MM.1S (cell line): Measurements from ENCODE around the gene KIDINS220.

Experiments
- DNase-seq: peaks from one replicate; pipeline ENCODE4 v3.0.0-alpha.2; 2015
- H2AFZ ChIP-seq: fragments of 300-600 bp; sonication (generic); 2 replicates; pipeline ENCODE4 v1.6.0; 2016; ENCODE audit warnings: antibody characterized with exemption, low read length
- H3F3A ChIP-seq: fragments of 300-600 bp; sonication (generic); 2 replicates; pipeline ENCODE4 v1.6.1; 2016; ENCODE audit warnings: mild to moderate bottlenecking, antibody characterized with exemption, low read length, moderate library complexity, mixed read lengths; ENCODE audit not compliant: insufficient read depth
- H3K27ac ChIP-seq: fragments of 300-600 bp; sonication (generic); 2 replicates; pipeline ENCODE4 v1.5.1; 2016; ENCODE audit warnings: mild to moderate bottlenecking, low read length
- H3K27me3 ChIP-seq: fragments of 300-600 bp; sonication (generic); replicated peaks from 2 replicates; pipeline ENCODE4 v1.6.0; 2016; ENCODE audit warnings: low read length; ENCODE audit not compliant: insufficient read depth
- H3K36me3 ChIP-seq: fragments of 300-600 bp; sonication (generic); replicated peaks from 2 replicates; pipeline ENCODE4 v1.6.1; 2016; ENCODE audit warnings: mild to moderate bottlenecking, low read length, mixed read lengths; ENCODE audit not compliant: insufficient read depth
- H3K4me1 ChIP-seq: fragments of 300-600 bp; sonication (generic); 2 replicates; pipeline ENCODE4 v1.6.1; 2016; ENCODE audit warnings: low read length, mixed read lengths
- H3K4me2 ChIP-seq: fragments of 300-600 bp; sonication (generic); 2 replicates; pipeline ENCODE4 v1.6.0; 2016; ENCODE audit warnings: low read depth, low read length
- H3K4me3 ChIP-seq: fragments of 300-600 bp; sonication (generic); 2 replicates; pipeline ENCODE4 v1.5.1; 2016; ENCODE audit warnings: low read length, mixed read lengths
- H3K79me2 ChIP-seq: fragments of 300-600 bp; sonication (generic); 2 replicates; pipeline ENCODE4 v1.6.1; 2016; ENCODE audit warnings: mixed run types, low read length, mixed read lengths
- H3K9ac ChIP-seq: fragments of 300-600 bp; sonication (generic); 2 replicates; pipeline ENCODE4 v1.6.1; 2016; ENCODE audit warnings: low read length, mixed read lengths
- H3K9me2 ChIP-seq: fragments of 300-600 bp; sonication (generic); replicated peaks from 2 replicates; pipeline ENCODE4 v1.6.1; 2016; ENCODE audit warnings: mild to moderate bottlenecking, low read length, mixed read lengths; ENCODE audit not compliant: insufficient read depth
- H3K9me3 ChIP-seq: fragments of 300-600 bp; sonication (generic); replicated peaks from 2 replicates; pipeline ENCODE4 v1.6.1; 2016; ENCODE audit warnings: mild to moderate bottlenecking, low read length, mixed read lengths; ENCODE audit not compliant: insufficient read depth
- H4K20me1 ChIP-seq: fragments of 300-600 bp; sonication (generic); 2 replicates; pipeline ENCODE4 v1.6.1; 2016; ENCODE audit warnings: mild to moderate bottlenecking, low read length, moderate library complexity, mixed read lengths; ENCODE audit not compliant: insufficient read depth
- CTCF ChIP-seq: fragments of 300-600 bp; sonication (generic); IDR thresholded peaks from 2 replicates; pipeline ENCODE4 v1.5.1; 2016; ENCODE audit warnings: antibody characterized with exemption, low read length, mixed read lengths
- EZH2 ChIP-seq: fragments of 300-600 bp; sonication (generic); optimal IDR thresholded peaks from 2 replicates; pipeline ENCODE3; 2017; ENCODE audit warnings: low read depth, mild to moderate bottlenecking, antibody characterized with exemption, low read length, mixed read lengths
- EZH2phosphoT487 ChIP-seq: fragments of 300-600 bp; sonication (generic); IDR thresholded peaks from 2 replicates; pipeline ENCODE4 v1.6.1; 2018; ENCODE audit warnings: antibody characterized with exemption, low read length

Gene KIDINS220

DNA sequence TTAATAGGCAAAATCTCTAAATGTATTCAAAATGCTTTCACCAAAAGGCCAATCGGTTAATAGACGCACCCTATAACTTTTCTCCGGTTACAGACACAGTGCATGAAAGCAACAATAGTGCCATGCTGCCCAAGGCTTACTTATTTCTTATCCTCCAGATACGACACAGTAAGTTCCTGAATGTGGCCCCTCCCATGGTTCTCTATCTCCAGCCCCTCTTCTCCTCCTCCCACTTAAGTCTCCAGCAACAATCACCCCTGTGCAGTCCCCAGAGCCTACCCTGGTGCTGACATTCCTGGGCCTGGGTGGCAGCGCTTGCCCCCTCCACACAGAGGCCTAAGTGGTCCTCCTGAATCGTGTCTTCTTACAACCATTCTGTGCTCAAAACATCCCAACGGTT is 3.6 kb downstream of the KIDINS220 start:
- Histone ChIP-seq H3K27me3 (no peaks in the 10 kb centered on the region), H3K27ac (no peak overlapping the region), H3F3A (no peaks in the 10 kb centered on the region), H3K79me2 (peaks cover 80% of the 10 kb centered on the region), H2AFZ (no peak overlapping the region), H3K9me2 (no peaks in the 10 kb centered on the region), H3K9me3 (no peaks in the 10 kb centered on the region), H3K4me1 (0 out of 2 replicates have a peak, but pooled peaks cover 3% of the 10 kb centered on the region), H3K4me3 (no peak overlapping the region), H3K4me2 (no peak overlapping the region), H4K20me1 (no peaks in the 10 kb centered on the region), H3K36me3 (no peaks in the 10 kb centered on the region), H3K9ac (no peak overlapping the region)
- DNase-seq, result no peak
- no peak for TF ChIP-seq EZH2
- no peak for TF ChIP-seq CTCF
- TF ChIP-seq EZH2phosphoT487, result no peak

- no peak overlapping the region for H3K9ac ChIP-seq
- DNase-seq, result no peak
- no peaks in the 10 kb centered on the region for H3K9me3 ChIP-seq
- H3K9me2 ChIP-seq, result no peaks in the 10 kb centered on the region
- H3K4me2 ChIP-seq, result no peak overlapping the region
- 0 out of 2 replicates have a peak, but pooled peaks cover 3% of the 10 kb centered on the region for H3K4me1 ChIP-seq
- no peaks in the 10 kb centered on the region for H3K36me3 ChIP-seq
- H3F3A ChIP-seq, result no peaks in the 10 kb centered on the region
- TF ChIP-seq EZH2 (no peak), EZH2phosphoT487 (no peak)
- H4K20me1 ChIP-seq, result no peaks in the 10 kb centered on the region
- H2AFZ ChIP-seq, result no peak overlapping the region
- no peak overlapping the region for H3K4me3 ChIP-seq
- H3K79me2 ChIP-seq, result peaks cover 83% of the 10 kb centered on the region
- no peak overlapping the region for H3K27ac ChIP-seq
- H3K27me3 ChIP-seq, result no peaks in the 10 kb centered on the region
Measured at GRCh38 chr2:8831516-8831915, 5.9 kb downstream of the KIDINS220 start.

- Histone ChIP-seq H4K20me1 (no peaks in the 10 kb centered on the region), H2AFZ (no peak overlapping the region), H3K27me3 (no peaks in the 10 kb centered on the region), H3K4me2 (no peak overlapping the region), H3K9ac (no peak overlapping the region), H3K9me3 (no peaks in the 10 kb centered on the region), H3K9me2 (no peaks in the 10 kb centered on the region), H3K36me3 (no peaks in the 10 kb centered on the region; the same call in 1 of the 2 replicates), H3K27ac (no peak overlapping the region), H3K4me1 (no peaks in the 10 kb centered on the region), H3K79me2 (peaks cover 47% of the 10 kb centered on the region), H3F3A (no peaks in the 10 kb centered on the region), H3K4me3 (no peak overlapping the region)
- no peak for TF ChIP-seq CTCF
- TF ChIP-seq EZH2phosphoT487, result no peak
- TF ChIP-seq EZH2, result no peak
- DNase-seq, result no peak
Measured at GRCh38 chr2:8827729-8828128, 9.7 kb downstream of the KIDINS220 start.

- no peak for TF ChIP-seq EZH2phosphoT487
- no peak for TF ChIP-seq CTCF
- no peak for TF ChIP-seq EZH2
- H3K9me2 ChIP-seq, result no peaks in the 10 kb centered on the region
Measured at GRCh38 chr2:8822218-8822617, 15.2 kb downstream of the KIDINS220 start.

More at GRCh38 chr2:8822218-8822617, 15.2 kb downstream of the KIDINS220 start:
- no peak overlapping the region for H3K4me3 ChIP-seq
- no peaks in the 10 kb centered on the region for H3K9me3 ChIP-seq
- no peaks in the 10 kb centered on the region for H3K79me2 ChIP-seq
- H3F3A ChIP-seq, result no peaks in the 10 kb centered on the region
- H3K36me3 ChIP-seq, result no peaks in the 10 kb centered on the region; the same call in 1 of the 2 replicates
- no peak overlapping the region for H2AFZ ChIP-seq
- H3K27ac ChIP-seq, result no peak overlapping the region
- no peaks in the 10 kb centered on the region for H3K27me3 ChIP-seq
- H3K4me1 ChIP-seq, result no peaks in the 10 kb centered on the region
- H4K20me1 ChIP-seq, result no peaks in the 10 kb centered on the region
- no peak for DNase-seq
- no peak overlapping the region for H3K9ac ChIP-seq
- H3K4me2 ChIP-seq, result no peak overlapping the region
